Measurements from ENCODE around the gene RAP1A.

DNA sequence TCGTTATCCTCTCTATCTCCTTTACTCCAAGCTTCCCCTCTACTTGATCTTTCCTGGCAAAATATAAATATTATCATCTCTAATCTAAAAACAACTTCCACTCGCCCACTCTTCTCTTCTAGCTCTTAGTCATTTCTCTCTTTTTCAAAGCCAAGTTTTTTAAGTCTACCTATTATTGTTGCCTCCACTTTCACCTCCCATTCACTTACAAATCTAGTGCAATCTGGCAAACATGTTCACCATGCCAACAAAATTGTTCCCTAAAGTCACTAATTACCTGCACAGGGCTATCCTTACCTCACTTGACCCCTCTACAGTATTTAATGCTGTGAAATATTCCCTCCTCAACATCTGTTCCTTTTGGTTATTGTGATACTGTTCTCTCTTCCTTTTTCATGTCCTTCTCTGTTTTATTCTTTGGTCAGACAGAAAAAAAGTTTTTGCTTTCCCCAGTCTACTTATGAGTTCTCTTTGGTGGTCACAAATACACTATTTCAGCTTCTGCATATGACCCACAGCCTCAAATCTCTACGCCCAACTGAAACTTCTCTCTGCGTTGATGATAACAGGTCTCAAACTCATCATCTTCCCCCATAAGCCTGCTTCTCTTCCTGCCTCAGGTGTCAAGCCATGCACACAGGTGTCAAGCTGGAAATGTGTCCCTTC lies 31.9 kb upstream of the RAP1A start:
- TF ChIP-seq, protein P1, sequence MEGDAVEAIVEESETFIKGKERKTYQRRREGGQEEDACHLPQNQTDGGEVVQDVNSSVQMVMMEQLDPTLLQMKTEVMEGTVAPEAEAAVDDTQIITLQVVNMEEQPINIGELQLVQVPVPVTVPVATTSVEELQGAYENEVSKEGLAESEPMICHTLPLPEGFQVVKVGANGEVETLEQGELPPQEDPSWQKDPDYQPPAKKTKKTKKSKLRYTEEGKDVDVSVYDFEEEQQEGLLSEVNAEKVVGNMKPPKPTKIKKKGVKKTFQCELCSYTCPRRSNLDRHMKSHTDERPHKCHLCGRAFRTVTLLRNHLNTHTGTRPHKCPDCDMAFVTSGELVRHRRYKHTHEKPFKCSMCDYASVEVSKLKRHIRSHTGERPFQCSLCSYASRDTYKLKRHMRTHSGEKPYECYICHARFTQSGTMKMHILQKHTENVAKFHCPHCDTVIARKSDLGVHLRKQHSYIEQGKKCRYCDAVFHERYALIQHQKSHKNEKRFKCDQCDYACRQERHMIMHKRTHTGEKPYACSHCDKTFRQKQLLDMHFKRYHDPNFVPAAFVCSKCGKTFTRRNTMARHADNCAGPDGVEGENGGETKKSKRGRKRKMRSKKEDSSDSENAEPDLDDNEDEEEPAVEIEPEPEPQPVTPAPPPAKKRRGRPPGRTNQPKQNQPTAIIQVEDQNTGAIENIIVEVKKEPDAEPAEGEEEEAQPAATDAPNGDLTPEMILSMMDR (IDR thresholded peaks at IDR 0.05) = no peak
- TF ChIP-seq POLR2A (IDR thresholded peaks at IDR 0.05) = no peak

All from testis (tissue), 2 donors.